Skeletal muscle satellite cell (primary cell): ENCODE data around the gene PRCD.
"Not testable (repeated sequence)": the region's sequence is repeated elsewhere in the genome, so short reads cannot be mapped to it uniquely, and the experiment has no call there.

Source experiments
- H3K27me3 ChIP-seq: 2 replicates; pipeline ENCODE4 v1.7.0; 2013; ENCODE audit warnings: low read length; ENCODE audit not compliant: control insufficient read depth, insufficient read depth
- H3K36me3 ChIP-seq: 2 replicates; pipeline ENCODE4 v1.7.0; 2013; ENCODE audit warnings: mild to moderate bottlenecking, control low read depth, low read length; ENCODE audit not compliant: insufficient read depth
- H3K4me1 ChIP-seq: 2 replicates; pipeline ENCODE4 v1.7.0; 2013; ENCODE audit warnings: low read length; ENCODE audit not compliant: control insufficient read depth, insufficient read depth
- H3K4me2 ChIP-seq: 2 replicates; pipeline ENCODE4 v1.7.0; 2013; ENCODE audit warnings: mild to moderate bottlenecking, low read length
- H3K4me3 ChIP-seq: 2 replicates; pipeline ENCODE4 v1.7.0; 2013; ENCODE audit warnings: low read length
- H3K9ac ChIP-seq: 2 replicates; pipeline ENCODE4 v1.7.0; 2013; ENCODE audit warnings: mild to moderate bottlenecking, low read depth, low read length, moderate library complexity
- H3K9me3 ChIP-seq: replicated peaks from 2 replicates; pipeline ENCODE4 v1.7.0; 2013; ENCODE audit warnings: mild to moderate bottlenecking, control low read depth, low read length

The PRCD gene

GRCh38 chr17:76508472-76509063 is 31.3 kb upstream of the PRCD start:
- not testable (repeated sequence) for H3K9me3 ChIP-seq, H3K4me2 ChIP-seq, H3K36me3 ChIP-seq, H3K4me3 ChIP-seq, H3K4me1 ChIP-seq, H3K9ac ChIP-seq
- H3K27me3 ChIP-seq = peaks cover 16% of the 10 kb centered on the region

GRCh38 chr17:76510831-76511244 is 29.0 kb upstream of the PRCD start:
- no peaks in the 10 kb centered on the region for H3K9me3 ChIP-seq
- H3K36me3 ChIP-seq = no peaks in the 10 kb centered on the region
- H3K27me3 ChIP-seq = peaks cover 16% of the 10 kb centered on the region
- H3K4me2 ChIP-seq = no peak overlapping the region
- H3K4me1 ChIP-seq = peaks cover 20% of the 10 kb centered on the region
- no peak overlapping the region for H3K4me3 ChIP-seq
- no peak overlapping the region for H3K9ac ChIP-seq

- H3K9ac ChIP-seq = no peak overlapping the region
- H3K4me3 ChIP-seq = no peak overlapping the region
These were observed 28.0 kb upstream of the PRCD start for GRCh38 chr17:76511668-76512365.

GRCh38 chr17:76512366-76513305 is 27.2 kb upstream of the PRCD start:
- H3K4me1 ChIP-seq = peaks cover 20% of the 10 kb centered on the region
- no peak overlapping the region for H3K4me2 ChIP-seq
- H3K27me3 ChIP-seq = peaks cover 5% of the 10 kb centered on the region
- H3K9ac ChIP-seq = no peak overlapping the region
- H3K9me3 ChIP-seq = no peaks in the 10 kb centered on the region
- no peak overlapping the region for H3K4me3 ChIP-seq
- H3K36me3 ChIP-seq = no peaks in the 10 kb centered on the region

More at GRCh38 chr17:76511668-76512365, 28.0 kb upstream of the PRCD start:
- Histone ChIP-seq H3K9me3 (no peaks in the 10 kb centered on the region), H3K36me3 (no peaks in the 10 kb centered on the region), H3K4me1 (peaks cover 20% of the 10 kb centered on the region), H3K4me2 (no peak overlapping the region), H3K27me3 (peaks cover 12% of the 10 kb centered on the region)

GRCh38 chr17:76513306-76513692 is 26.5 kb upstream of the PRCD start:
- Histone ChIP-seq H3K27me3 (no peaks in the 10 kb centered on the region), H3K9me3 (no peaks in the 10 kb centered on the region), H3K36me3 (no peaks in the 10 kb centered on the region), H3K4me3 (no peak overlapping the region), H3K4me1 (peaks cover 20% of the 10 kb centered on the region), H3K4me2 (no peak overlapping the region), H3K9ac (no peak overlapping the region)

GRCh38 chr17:76514355-76514754 is 25.5 kb upstream of the PRCD start:
- H3K36me3 ChIP-seq, H3K4me2 ChIP-seq, H3K27me3 ChIP-seq, H3K9me3 ChIP-seq, H3K4me3 ChIP-seq, H3K9ac ChIP-seq: not testable (repeated sequence)
- peaks cover 20% of the 10 kb centered on the region for H3K4me1 ChIP-seq

- Histone ChIP-seq H3K36me3 (no peaks in the 10 kb centered on the region), H3K9ac (peak overlapping the region; percentile 80), H3K4me3 (peak overlapping the region; percentile 54), H3K9me3 (no peaks in the 10 kb centered on the region), H3K4me2 (peak overlapping the region; percentile 72), H3K27me3 (no peaks in the 10 kb centered on the region), H3K4me1 (peaks cover 15% of the 10 kb centered on the region)
These were observed 24.4 kb upstream of the PRCD start for GRCh38 chr17:76515274-76515949.

GRCh38 chr17:76517638-76518038 is 22.2 kb upstream of the PRCD start:
- Histone ChIP-seq H3K27me3 (no peaks in the 10 kb centered on the region), H3K4me2 (no peak overlapping the region), H3K4me1 (peaks cover 15% of the 10 kb centered on the region), H3K4me3 (no peak overlapping the region), H3K36me3 (no peaks in the 10 kb centered on the region), H3K9ac (no peak overlapping the region), H3K9me3 (no peaks in the 10 kb centered on the region)

GRCh38 chr17:76519048-76519966 is 20.5 kb upstream of the PRCD start:
- H3K9me3 ChIP-seq = no peaks in the 10 kb centered on the region
- no peak overlapping the region for H3K4me3 ChIP-seq
- H3K9ac ChIP-seq = no peak overlapping the region
- no peaks in the 10 kb centered on the region for H3K36me3 ChIP-seq
- H3K27me3 ChIP-seq = no peaks in the 10 kb centered on the region
- H3K4me2 ChIP-seq = no peak overlapping the region
- H3K4me1 ChIP-seq = peaks cover 19% of the 10 kb centered on the region

GRCh38 chr17:76521262-76521661 is 18.6 kb upstream of the PRCD start:
- Histone ChIP-seq H3K4me2 (no peak overlapping the region), H3K4me1 (peaks cover 15% of the 10 kb centered on the region), H3K27me3 (no peaks in the 10 kb centered on the region), H3K9me3 (no peaks in the 10 kb centered on the region), H3K9ac (no peak overlapping the region), H3K36me3 (no peaks in the 10 kb centered on the region), H3K4me3 (no peak overlapping the region)
